GM21529 (cell line): Measurements from ENCODE around the gene COL18A1.
"Not testable (repeated sequence)": the region's sequence is repeated elsewhere in the genome, so short reads cannot be mapped to it uniquely, and the experiment has no call there.

Source experiments
- ATAC-seq: cut with Tn5 transposase; IDR thresholded peaks from one replicate; pipeline ENCODE4 v1.9.1; 2021; ENCODE audit not compliant: unreplicated experiment

The COL18A1 gene

GRCh38 chr21:45516071-45516670 lies 111.2 kb downstream of the COL18A1 start:
- no peak for ATAC-seq

- no peak for ATAC-seq
These were observed 111.7 kb downstream of the COL18A1 start for GRCh38 chr21:45516671-45517151.

GRCh38 chr21:45517249-45518065 lies 112.5 kb downstream of the COL18A1 start:
- no peak for ATAC-seq

- no peak for ATAC-seq
These were observed 113.8 kb downstream of the COL18A1 start for GRCh38 chr21:45518742-45519141.

- ATAC-seq = no peak
These were observed 114.2 kb downstream of the COL18A1 start for GRCh38 chr21:45519182-45519581.

- no peak for ATAC-seq
These were observed 116.3 kb downstream of the COL18A1 start for GRCh38 chr21:45521241-45521640.

- ATAC-seq = no peak
These were observed 117.4 kb downstream of the COL18A1 start for GRCh38 chr21:45522381-45522780.

- no peak for ATAC-seq
These were observed 118.0 kb downstream of the COL18A1 start for GRCh38 chr21:45522986-45523385.

GRCh38 chr21:45523411-45524101 lies 118.6 kb downstream of the COL18A1 start:
- ATAC-seq = no peak

GRCh38 chr21:45524756-45525152 lies 119.8 kb downstream of the COL18A1 start:
- no peak for ATAC-seq

- no peak for ATAC-seq
These were observed 120.4 kb downstream of the COL18A1 start for GRCh38 chr21:45525153-45525909.

- ATAC-seq = no peak
These were observed 120.9 kb downstream of the COL18A1 start for GRCh38 chr21:45525910-45526306.

- ATAC-seq = not testable (repeated sequence)
These were observed 122.4 kb downstream of the COL18A1 start for GRCh38 chr21:45527151-45527999.

- ATAC-seq = no peak
These were observed 123.2 kb downstream of the COL18A1 start for GRCh38 chr21:45528028-45528705.

- no peak for ATAC-seq
These were observed 124.2 kb downstream of the COL18A1 start for GRCh38 chr21:45528981-45529784.

- ATAC-seq = no peak
These were observed 124.9 kb downstream of the COL18A1 start for GRCh38 chr21:45529785-45530422.

GRCh38 chr21:45530423-45531113 lies 125.6 kb downstream of the COL18A1 start:
- no peak for ATAC-seq

GRCh38 chr21:45531114-45531392 lies 126.1 kb downstream of the COL18A1 start:
- ATAC-seq = not testable (repeated sequence)
